ENCODE results near the gene PEX10.
A peak's percentile ranks its signal among the peaks of the same experiment; 100 is the strongest.
"Not testable (repeated sequence)": the region's sequence is repeated elsewhere in the genome, so short reads cannot be mapped to it uniquely, and the experiment has no call there.

PEX10 gene

DNA sequence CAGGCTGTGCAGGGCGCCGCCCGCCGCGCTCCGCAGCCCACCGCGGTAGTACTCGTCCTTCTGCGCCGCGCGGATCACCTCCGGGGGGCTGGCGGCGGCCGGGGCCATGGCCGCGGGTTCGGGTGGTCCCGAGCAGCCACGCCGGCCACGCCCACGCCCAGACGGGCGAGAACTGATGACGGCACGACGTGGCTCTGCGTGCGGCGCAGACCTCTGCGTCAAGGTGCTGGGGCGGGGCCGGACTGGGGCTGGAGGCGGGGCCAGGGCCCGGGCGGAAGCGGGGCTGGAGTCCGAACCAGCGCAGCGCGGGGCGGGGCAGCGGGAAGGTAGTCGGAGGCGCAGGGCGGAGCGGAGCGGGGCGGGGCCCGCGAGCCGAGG lies at the start of gene PEX10:
Gene PEX10 (minus strand): TSS at position 170 of the 378 bp plus-strand sequence. CDS start 62 bp downstream, at position 108.
- DNase-seq, result peak; percentile 96

DNA sequence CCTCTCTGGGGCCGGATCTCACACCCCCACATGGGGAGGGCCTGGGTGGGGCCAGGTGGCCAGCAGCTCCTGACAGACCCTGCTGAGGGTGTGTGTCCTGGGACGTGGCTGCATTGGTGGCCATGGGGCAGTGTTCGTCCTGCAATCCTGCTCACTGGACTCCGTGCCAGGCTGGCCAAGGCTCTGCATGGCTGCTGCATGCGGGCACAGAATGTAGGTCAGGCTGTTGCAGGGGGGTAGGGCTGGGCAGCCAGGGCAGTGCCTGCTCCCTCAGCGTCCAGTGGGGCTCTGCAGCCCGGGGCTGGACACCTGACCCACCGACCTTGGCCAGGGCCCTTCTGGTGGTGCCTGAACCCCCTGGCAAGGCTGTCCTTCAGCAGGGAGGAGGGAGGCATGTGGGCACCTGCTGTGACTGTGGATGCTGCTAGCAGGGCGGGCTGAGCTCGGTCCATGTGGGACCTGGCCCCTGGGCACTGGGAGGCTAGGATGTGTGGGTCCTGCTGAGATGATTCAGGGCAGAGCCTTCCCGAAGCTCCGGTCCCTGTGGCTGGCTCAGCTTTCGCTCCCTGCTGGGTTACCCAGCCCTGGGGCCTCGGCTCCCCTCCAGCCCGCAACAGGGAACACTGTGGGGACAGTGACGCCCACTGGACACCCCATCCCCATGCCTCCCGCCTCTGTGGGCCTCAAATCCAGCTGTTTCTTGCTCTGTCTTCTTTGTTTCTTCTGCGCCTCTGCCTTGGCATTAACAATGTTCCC lies 48.8 kb upstream of the PEX10 start:
- DNase-seq, result no peak

DNA sequence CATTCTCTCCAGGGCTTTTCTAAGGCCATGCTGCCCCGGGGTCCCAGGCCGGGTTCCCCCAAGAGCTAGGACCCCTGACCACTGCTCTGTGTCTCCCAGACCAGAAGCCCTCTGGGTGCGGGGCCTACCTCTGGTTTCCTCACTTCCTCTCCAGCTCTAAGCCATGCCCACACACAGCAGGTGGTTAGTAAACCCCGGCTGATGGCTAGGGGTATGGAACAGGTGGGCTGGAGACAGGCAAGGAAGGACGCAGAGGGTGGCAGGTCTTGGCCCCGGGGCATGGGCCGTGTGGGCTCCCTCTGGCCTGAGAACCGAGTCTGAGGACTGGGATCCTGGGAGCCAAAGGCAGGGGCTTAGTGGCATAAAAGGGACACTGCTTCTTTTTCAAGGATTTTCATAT lies 47.8 kb upstream of the PEX10 start:
- DNase-seq, result no peak

DNA sequence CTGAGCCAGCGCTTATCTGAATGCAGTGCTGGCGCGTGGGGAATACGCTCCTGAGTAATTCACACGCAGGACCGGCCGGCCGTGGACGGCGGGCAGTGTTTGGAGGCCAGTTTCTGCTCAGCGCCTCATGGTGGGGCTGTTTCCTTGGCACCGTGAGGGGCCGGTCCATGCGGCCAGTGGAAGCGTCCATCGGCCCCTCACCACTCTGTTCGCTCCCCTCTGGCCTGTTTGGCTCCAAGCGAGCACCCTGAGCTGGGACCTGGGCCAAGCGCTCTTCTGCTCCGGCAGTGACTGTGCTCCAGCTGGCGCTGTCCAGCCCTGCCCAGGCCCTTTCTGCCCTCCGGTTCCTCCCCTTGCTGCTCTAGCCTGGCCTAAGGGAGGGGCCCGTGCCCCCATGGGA lies 47.4 kb upstream of the PEX10 start:
- DNase-seq, result no peak

DNA sequence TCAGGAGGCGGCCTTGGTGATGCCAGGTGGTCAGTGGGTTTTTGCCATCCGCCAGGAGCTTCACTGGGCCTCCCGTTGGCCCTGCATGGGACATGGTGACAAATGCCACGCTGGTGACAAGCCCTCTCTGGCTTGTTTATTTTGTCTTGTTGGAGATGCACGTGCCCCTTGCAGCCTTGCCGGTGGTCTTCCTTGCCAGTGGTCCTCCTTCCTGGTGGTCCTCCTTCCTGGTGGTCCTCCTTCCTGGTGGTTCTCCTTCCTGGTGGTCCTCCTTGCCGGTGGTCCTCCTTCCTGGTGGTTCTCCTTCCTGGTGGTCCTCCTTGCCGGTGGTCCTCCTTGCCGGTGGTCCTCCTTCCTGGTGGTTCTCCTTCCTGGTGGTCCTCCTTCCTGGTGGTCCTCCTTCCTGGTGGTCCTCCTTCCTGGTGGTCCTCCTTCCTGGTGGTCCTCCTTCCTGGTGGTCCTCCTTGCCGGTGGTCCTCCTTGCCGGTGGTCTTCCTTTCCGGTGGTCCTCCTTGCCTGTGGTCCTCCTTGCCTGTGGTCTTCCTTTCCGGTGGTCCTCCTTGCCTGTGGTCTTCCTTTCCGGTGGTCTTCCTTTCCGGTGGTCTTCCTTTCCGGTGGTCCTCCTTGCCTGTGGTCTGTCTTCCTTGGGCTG lies 46.9 kb upstream of the PEX10 start:
- not testable (repeated sequence) for DNase-seq

DNA sequence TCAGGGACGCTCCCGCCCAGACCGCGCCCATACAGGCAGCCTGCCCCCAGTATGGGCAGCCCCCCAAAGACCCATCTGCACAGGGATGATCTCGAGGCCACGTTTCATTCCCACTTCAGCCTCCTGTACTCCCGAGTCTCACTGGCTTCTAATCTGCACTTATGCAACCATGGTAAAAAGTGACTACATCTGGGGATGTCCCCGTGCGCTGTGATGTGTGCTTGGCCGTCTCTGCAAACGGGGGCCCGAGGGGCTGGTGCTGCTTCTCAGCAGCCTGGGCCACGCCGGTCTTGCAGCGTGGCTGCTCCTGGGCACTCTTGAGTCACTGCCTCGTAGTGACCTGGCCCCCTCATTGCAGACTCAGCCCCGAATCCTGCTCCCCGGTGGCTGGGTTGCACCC lies 46.3 kb upstream of the PEX10 start:
- DNase-seq, result no peak

DNA sequence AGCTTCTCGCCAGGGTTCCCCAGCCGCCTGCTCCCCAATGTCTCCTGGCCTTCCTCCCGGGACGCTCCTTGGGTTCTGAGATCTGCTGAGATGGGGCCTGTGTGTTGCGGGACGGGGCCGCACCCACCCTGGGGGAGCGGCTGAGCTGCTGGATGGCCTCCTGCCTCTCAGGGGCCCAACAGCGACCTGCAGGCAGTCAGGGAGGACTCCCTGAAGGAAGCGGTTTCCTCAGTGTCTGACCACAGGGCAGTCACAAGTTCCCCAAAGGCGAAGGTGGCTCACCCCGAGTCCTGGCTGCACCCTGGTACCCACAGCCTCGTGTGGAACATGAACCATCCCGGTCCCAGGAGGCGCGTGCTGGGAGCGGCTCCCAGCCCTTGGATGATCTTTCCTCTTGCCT lies 45.1 kb upstream of the PEX10 start:
- no peak for DNase-seq

DNA sequence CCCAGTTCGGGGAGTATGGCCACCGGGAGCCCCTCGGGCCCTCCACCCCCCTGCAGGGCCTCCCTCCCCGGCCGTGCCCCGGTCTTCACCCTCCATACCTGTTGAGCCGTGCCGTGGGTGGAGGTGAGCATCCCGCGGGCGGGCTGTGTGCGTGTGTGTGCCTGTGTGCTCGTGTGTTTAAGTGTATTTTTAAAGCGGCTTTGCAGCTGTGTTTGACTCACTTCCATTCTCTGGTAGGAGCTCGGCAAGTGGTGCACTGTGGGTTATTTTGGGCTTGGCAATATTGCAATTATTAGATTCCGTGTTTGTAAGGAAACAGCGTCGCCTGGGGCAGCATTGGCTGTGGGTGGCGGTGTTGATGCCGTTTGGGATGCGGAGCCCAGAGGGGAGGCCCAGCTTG lies 43.4 kb upstream of the PEX10 start:
- DNase-seq, result no peak

DNA sequence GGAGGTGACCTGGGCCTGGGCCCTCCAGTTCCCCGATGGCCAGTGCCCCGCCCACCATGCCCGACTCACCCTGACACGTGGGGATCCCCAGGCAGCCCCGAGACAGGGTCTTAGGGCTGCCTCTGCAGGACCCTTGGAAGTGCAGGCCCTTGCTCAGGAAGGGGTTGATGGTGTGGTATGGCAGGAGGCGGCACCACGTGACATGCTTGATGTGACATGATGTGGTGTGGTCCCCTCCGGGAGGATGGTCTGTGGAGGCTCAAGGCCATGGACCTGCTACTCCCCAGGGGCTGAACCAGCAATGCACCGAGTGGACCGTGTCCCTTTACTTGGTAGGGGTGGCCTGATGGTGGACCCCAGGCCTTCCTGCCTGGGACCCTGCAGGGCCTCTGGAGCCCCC lies 41.9 kb upstream of the PEX10 start:
- DNase-seq, result no peak

DNA sequence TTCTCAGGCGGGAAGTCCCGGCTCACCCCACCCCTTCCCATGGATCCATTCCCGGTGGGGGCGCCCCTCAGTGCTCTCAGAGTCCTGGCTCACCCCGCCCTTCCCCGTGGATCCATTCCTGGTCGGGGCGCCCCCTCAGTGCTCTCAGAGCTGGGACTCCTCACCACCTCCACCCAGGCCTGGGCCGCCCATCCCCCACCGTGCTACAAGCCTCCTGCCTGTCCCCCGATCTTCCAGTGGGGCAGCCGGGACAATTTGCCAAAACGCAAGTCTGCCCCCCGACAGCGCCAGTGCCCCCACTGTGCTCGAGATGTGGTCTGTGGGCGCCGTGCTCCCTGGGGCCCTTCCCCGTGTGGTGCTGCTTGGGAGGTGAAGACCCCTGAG lies 40.6 kb upstream of the PEX10 start:
- DNase-seq, result no peak

DNA sequence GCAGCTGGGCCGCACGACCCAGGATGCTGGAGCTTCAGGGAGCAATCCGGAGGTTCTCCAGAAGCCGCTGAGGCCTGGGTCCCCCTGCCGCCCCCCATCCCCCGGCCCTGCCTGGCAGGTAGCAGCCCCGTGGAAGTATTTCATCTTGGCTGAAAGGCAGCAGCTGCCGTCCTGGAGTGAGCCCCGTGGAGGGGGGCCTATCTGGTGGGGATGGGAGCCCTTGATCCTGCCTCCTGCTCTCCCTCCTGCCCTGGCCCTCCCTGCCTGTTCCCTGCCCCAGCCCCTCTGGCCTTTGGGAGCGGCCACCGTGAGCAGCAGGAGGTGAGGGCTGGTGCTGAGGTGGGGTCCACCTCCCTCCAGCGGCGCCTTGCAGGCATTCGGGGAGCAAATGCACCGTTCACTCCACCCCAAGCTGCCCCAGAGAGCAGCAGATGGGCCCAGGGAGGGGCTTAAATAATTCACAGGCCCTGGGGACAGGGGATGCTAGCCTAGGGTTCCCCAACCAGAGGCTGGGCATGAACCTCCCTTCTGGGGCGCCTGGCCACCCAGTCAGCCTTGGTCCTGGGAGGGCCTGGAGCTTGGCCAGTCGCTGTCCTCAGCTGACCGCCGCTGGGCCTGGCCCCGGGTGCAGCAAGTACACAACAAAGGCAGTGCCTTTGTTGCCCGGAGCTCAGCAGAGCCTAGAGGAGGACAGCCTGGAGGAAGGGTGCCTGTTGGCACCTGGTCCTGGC lies 40.0 kb upstream of the PEX10 start:
- no peak for DNase-seq

DNA sequence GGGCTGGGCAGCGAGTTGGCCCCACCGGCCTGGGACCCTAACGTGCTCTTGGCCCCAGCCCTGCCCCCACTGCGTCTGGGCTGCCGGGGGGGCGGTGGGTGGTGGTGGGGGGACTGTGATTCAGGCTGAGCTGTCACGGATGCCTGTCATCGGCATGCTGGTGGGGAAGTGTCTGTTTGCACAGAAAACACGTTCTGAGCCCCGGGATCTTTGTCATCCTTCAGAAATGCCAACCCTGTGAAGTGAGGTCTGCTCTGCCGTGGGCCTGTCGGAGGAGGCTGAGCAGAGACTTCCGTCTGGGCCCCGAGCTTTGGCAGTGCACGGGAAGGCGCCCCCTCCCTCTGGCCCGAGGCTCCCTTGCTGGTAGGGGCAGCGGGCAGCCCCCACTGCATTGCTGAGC lies 39.4 kb upstream of the PEX10 start:
- DNase-seq, result no peak

DNA sequence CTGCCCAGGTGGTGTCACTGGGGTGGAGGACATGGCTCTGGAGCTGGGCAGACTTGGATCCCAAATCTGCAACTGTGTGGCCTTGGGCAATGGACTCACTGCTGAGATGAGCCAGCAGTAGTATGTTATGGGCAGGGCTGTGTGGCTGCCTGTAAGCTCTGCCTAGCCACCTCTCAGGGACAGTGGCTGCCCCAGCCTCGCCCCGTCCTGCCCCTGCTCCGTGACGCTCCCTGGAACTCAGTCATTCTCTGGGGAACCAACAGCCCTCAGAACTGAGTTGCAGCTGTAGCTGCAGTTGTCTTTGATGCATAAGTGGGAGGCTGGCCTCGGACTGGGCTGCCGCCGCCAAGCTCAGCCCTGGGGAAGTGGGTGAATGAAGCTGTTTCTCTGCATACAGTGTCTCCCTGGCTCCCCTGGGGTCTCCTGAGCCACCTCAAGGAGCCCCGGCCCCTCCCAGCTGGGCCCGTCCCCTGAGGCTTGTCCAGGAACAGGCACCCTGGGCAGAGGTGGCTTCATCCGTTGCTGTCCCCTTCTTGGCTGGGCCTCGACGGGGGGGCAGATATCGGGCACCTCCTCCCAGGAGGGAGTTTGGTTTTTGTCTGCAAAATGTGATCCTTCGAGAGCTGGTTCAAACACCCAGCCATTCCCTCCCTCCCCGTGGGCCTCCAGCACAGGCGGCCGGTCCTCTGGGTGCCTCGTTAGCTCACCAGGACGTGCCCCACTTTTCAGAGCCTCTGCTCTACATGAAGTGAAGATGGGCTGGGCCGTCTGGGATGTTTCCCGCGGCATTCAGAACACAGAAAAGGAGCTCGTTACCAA lies 37.5 kb upstream of the PEX10 start:
- no peak for DNase-seq

DNA sequence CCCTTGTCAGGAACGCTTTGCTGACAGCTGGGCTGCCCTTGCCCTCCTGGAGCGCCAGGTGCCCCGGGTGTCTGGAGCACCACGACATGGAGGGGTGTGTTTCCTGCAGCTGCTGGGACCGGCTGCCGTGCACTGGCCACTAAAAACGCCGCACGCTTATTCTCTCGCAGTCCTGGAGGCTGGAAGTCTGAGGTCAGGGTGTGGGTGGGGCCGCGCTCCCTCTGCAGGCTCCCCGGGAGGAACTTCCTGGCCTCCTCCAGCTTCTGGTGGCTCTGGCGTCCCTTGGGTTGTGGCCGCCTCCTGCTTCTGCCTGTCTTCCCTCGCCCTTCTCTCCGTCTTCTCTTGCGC lies 35.7 kb upstream of the PEX10 start:
- DNase-seq, result no peak

DNA sequence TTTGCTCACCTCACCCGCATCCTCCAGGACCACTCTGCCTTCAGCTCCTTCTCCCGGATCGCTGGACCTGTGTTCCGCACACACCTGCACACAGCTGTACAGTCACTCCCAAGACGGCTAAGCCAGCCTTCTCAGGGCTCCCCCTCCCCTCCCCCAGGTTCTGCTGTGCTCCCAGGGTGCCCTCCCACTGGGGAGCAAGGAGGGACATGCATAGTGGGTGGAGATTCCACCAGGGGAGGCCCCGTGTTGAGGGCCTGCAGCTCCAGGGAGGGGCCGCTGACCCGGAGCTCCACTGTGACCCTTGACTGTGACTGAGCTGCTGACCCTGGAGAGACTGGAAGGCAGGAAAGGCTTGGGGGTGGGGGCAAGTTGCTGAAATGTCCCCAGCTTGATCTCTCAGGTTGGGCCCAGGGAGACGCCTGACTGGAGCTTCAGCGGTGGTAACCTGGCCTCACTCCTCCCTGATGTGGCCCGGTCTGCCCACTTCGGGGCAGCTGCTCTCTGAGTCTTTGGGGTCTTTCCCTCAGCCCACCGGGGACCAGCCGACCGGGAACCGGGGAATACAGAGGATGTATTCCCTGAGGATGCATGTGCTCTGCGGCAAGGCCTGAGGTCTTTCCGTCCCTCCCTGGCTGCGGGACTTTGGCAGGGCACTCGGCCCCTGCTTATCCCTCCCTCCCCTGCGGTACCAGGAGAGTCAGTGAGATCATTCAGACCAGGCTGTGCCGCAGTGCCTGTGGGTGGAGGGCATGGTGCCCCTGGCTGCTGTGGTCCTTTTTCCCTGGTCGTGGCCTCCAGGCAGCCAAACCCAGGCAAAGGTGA lies 35.1 kb upstream of the PEX10 start:
- no peak for DNase-seq

DNA sequence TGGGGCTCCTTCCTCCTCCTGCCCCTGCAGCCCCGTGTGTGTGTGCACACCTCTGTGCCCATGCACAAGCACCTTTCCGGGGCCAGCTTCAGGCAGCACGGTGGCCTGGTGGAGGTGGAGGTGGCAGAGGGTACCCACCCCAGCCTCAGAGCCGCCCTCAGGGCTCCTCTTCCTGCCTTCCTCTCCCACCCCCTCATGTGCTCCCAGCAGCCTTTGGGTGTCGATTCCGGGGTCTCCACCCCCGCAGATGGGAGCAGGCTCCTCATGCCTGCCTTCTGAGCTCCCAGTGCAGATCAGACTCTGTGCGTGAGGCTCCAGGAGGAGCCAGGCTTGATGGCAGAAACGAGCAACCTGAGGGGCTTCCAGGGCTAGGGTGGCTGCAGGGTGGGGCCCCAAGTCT lies 34.5 kb upstream of the PEX10 start:
- no peak for DNase-seq

DNA sequence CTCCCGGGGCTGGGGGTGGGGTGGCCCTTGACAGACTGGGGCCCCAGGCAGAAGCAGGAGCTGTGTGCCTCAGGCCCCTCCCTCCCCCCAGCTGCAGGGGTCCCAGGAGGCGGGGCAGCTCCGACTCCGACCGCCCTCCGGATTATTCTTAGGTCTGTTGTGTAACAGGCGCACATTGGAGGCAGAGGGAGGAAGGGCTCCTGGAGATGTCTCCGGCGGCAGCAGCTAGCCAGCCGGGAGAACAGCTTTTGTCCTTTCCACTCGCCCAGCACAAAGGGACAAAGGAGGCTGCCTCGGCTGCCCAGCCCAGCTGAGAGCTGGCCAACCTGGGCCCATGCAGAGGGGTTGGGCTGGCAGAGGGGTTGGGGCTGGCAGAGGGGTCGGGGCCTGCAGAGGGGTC lies 34.0 kb upstream of the PEX10 start:
- DNase-seq, result no peak

DNA sequence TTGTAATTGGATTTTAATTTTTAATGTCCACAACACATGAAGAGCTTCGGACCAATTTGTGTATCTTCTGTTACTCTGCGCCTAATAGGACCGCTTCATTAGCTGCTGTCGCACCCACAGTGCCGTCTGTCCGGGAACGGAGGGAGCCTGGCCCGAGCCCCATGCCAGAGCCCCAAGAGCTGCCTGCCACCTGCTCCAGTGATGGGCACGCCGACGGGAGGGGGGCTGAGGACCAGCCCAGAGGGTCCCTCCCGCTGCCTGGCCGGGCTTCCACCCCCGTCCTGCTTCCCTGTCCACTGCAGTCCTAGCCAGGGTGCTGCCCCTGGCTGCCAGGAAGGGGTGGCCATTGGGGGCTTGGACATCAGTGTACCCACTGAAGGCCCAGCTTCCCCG lies 33.5 kb upstream of the PEX10 start:
- DNase-seq, result no peak

DNA sequence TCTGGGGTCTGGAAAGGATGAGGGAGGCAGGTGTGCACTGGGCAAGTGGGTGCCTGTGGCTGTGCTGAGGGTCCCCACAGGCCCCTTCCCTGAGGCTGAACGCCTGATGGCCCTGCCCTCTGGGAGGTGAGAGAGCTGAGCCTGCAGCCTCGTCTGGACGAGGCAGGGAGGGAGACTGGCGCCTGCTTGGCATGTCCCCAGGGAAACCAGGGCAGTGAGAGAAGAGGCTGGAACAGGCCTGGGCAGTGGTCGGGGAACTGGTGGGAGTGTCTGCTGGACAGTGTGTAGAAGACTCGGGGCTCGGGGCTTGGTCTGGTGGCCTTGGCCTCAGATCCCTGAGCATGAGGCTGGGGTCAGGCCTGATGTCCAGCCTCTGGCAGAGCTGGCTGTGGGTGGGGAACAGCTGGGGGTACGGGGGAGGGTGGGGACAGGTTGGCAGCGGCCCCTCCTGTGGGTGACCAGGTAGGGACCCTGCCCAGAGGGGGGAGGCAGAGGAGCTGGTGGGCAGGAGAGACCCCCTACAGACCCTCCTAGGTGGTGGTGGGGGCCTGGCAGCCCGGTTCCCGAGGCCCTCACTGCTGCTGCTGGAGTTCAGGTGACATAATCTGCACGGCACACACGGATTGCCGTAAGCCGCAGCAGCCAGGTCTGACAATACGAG lies 32.9 kb upstream of the PEX10 start:
- DNase-seq, result no peak

DNA sequence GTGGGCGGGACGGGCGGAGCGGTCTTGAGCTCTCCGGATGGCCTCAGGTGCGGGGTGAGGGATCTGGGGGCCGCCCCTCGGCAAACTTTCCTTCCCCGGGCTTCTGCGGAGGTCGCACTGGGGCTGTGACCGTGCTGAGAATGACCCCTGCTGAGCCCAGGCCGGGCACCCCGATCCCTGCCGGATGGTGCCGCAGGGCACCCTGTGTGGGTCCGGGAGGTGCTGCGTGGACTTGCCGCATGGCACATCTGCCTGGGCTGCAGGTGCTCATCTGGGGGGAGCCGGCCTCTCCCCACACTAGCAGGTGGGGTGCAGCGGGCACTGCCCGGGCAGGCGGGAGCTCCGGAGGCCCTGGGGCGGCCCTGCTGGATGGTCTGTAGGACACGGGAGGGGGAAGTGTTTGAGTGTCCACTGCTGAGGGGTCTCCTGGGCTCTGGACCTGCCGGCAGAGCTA lies 31.8 kb upstream of the PEX10 start:
- DNase-seq, result no peak

DNA sequence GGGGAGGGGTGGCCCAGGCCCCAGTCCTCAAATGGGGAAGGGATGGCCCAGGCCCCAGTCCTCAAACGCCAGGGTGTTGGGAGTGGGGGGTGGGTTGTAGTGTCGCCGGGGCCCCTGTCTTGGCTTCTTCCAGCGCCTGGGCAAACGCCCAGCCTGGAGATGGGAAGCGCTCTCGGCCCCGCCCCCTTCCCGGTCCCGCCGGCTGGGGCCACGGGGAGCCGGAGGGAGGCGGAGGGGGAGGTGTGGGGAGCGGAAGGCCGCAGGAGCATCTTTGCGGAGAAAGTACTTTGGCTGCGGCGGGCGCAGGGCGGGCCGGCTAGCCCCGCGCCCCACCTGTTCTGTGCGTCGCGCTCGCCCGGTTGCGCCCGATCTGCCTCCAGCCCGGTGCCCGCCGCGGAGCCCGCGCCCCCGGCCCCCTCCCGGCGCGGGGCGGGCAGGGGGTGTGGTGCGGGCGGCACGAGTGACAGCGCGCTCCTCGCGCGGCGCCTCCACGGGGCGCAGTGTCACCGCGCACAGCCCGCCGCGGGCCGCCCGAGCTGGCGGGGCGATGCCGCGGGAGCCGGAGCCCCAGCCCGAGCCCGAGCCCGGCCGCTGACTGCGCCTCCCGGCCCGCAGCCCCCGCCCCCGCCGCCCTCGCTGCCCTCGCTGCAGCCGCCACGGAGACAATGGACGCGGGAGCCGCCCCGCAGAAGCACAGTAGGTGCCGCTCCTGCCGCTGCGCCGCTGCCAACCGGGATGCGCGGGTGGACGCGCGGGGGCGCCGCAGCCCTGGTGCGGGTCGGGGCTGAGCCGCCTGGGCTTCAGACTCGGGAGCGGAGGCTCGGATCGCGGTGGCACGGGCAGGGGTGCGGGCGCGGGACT lies 31.1 kb upstream of the PEX10 start:
- no peak for DNase-seq

All from GDM1 (cell line).